ENCODE results near the gene CGNL1.

Gene CGNL1

GRCh38 chr15:57561041-57561711 lies 184.9 kb downstream of the CGNL1 start:
- CTCF ChIA-PET, result interaction anchor here (0.7 to 2.5 kb wide), 14 partner anchors 11 to 621 kb away, joined by 3 to 10 read pairs (median 3); no protein-coding TSS in a partner anchor
- no peak overlapping the region for H3K27ac ChIP-seq (ENCODE audit: insufficient read depth in 1 of 2, low read depth in 1 of 2, low read length in 2 of 2, poor library complexity in 1 of 2, severe bottlenecking in 2 of 2)
- POLR2A ChIA-PET, result interaction anchor here (0.6 kb wide), 1 partner anchor 490 kb away, joined by 3 read pairs; no protein-coding TSS in a partner anchor
- DNase-seq, result peak; percentile 62 to 79 (median 77)
- H3K9me3 ChIP-seq (ENCODE audit: control extremely low read depth in 1 of 5, control insufficient read depth in 4 of 5, insufficient read depth in 2 of 5, low read depth in 1 of 5, low read length in 4 of 5), result peaks cover 0 to 2% (median 0%) of the 10 kb centered on the region in 5 experiments
- H3K27me3 ChIP-seq (replicated peaks in 2 of 5; ENCODE audit: control insufficient read depth in 4 of 5, insufficient read depth in 5 of 5, low read length in 4 of 5), result no peaks in the 10 kb centered on the region
- peak overlapping the region in 3 of 7 experiments; percentile 21 to 40 (median 27) for H3K4me3 ChIP-seq (ENCODE audit: control insufficient read depth in 1 of 7, extremely low read depth in 1 of 7, insufficient read depth in 4 of 7, low read depth in 2 of 7, low read length in 6 of 7)
- no peaks in the 10 kb centered on the region for H3K36me3 ChIP-seq (ENCODE audit: control insufficient read depth in 4 of 4, insufficient read depth in 4 of 4, low read length in 3 of 4)
- 29% methylated on average over 3 of the region's 9 CpGs for WGBS (ENCODE audit: insufficient coverage)
- peaks cover 17 to 45% (median 30%) of the 10 kb centered on the region in 4 experiments for H3K4me1 ChIP-seq (ENCODE audit: control extremely low read depth in 1 of 4, control insufficient read depth in 4 of 4, insufficient read depth in 4 of 4, low read length in 3 of 4)

- no peaks in the 10 kb centered on the region for H3K27me3 ChIP-seq (replicated peaks in 2 of 5; ENCODE audit: control insufficient read depth in 4 of 5, insufficient read depth in 5 of 5, low read length in 4 of 5)
- H3K4me1 ChIP-seq (ENCODE audit: control extremely low read depth in 1 of 4, control insufficient read depth in 4 of 4, insufficient read depth in 4 of 4, low read length in 3 of 4), result peaks cover 17 to 45% (median 30%) of the 10 kb centered on the region in 4 experiments
- ChIA-PET POLR2A (no interaction called here), CTCF (interaction anchor here (1.3 to 1.6 kb wide), 2 partner anchors 48 to 51 kb away, joined by 4 to 5 read pairs; no protein-coding TSS in a partner anchor)
- DNase-seq, result peak in 2 of 3 donors; percentile 59 to 64
- no peak overlapping the region for H3K27ac ChIP-seq (ENCODE audit: insufficient read depth in 1 of 2, low read depth in 1 of 2, low read length in 2 of 2, poor library complexity in 1 of 2, severe bottlenecking in 2 of 2)
- no peaks in the 10 kb centered on the region for H3K36me3 ChIP-seq (ENCODE audit: control insufficient read depth in 4 of 4, insufficient read depth in 4 of 4, low read length in 3 of 4)
- H3K9me3 ChIP-seq (ENCODE audit: control extremely low read depth in 1 of 5, control insufficient read depth in 4 of 5, insufficient read depth in 2 of 5, low read depth in 1 of 5, low read length in 4 of 5), result no peaks in the 10 kb centered on the region
- peak overlapping the region in 1 of 7 experiments; percentile 9 for H3K4me3 ChIP-seq (ENCODE audit: control insufficient read depth in 1 of 7, extremely low read depth in 1 of 7, insufficient read depth in 4 of 7, low read depth in 2 of 7, low read length in 6 of 7)
- WGBS (ENCODE audit: insufficient coverage), result 64% methylated on average over 7 of the region's 11 CpGs
Measured at GRCh38 chr15:57562196-57562769, 186.0 kb downstream of the CGNL1 start.

DNA sequence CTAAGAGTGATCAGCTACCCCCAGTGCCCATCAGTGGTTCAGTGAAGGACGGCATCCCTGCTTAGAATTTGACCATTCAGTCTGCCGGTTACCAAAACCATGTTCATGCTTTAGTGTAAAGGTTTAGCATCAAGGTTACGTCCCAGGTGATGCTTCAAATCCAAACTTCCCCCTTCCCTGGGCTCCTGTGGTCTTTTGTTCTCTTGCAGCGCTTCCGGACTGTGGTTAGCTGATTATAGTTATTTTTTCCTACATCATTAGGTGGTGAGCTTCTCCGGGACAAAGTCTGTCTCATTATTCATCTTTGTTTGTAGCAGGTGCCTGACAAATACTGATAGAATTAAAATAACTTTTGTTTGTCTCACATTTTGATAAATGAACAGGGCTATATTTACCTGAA lies 187.1 kb downstream of the CGNL1 start:
- Histone ChIP-seq H3K27me3 (replicated peaks in 2 of 5; ENCODE audit: control insufficient read depth in 4 of 5, insufficient read depth in 5 of 5, low read length in 4 of 5) (no peaks in the 10 kb centered on the region), H3K9me3 (ENCODE audit: control extremely low read depth in 1 of 5, control insufficient read depth in 4 of 5, insufficient read depth in 2 of 5, low read depth in 1 of 5, low read length in 4 of 5) (no peaks in the 10 kb centered on the region), H3K36me3 (ENCODE audit: control insufficient read depth in 4 of 4, insufficient read depth in 4 of 4, low read length in 3 of 4) (no peaks in the 10 kb centered on the region), H3K4me1 (ENCODE audit: control extremely low read depth in 1 of 4, control insufficient read depth in 4 of 4, insufficient read depth in 4 of 4, low read length in 3 of 4) (peaks cover 17 to 45% (median 30%) of the 10 kb centered on the region in 4 experiments), H3K4me3 (ENCODE audit: control insufficient read depth in 1 of 7, extremely low read depth in 1 of 7, insufficient read depth in 4 of 7, low read depth in 2 of 7, low read length in 6 of 7) (peak overlapping the region in 2 of 7 experiments; percentile 9 to 20), H3K27ac (ENCODE audit: insufficient read depth in 1 of 2, low read depth in 1 of 2, low read length in 2 of 2, poor library complexity in 1 of 2, severe bottlenecking in 2 of 2) (no peak overlapping the region)
- ChIA-PET POLR2A (no interaction called here), CTCF (interaction anchor here (0.7 to 1.6 kb wide), 3 partner anchors 47 to 100 kb away, joined by 3 to 5 read pairs (median 3); no protein-coding TSS in a partner anchor)
- DNase-seq, result peak; percentile 73 to 83 (median 76)
- WGBS (ENCODE audit: insufficient coverage), result 51% methylated on average over 2 of the region's 6 CpGs

DNA sequence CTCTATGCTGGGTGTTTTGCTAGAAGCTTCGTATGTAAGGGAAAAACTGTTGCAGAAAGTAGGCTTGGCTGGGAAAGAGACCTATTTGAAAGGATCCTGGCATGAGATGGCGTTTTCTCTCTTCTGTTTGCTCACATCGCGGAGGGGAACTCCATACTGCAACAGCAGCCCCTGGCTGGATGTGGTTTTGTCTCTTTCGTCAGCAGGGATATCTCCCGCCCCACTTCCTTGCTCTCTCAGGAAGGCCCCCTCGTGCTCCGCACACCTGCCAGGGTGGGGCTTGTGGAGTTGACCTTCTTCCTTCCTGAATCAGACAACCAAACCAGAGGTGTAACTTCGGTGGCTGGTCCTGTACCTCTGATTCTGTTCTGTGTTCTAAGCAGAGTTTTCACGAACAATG lies 189.0 kb downstream of the CGNL1 start:
- peak; percentile 86 to 93 (median 92) for DNase-seq
- H3K27ac ChIP-seq (ENCODE audit: insufficient read depth in 1 of 2, low read depth in 1 of 2, low read length in 2 of 2, poor library complexity in 1 of 2, severe bottlenecking in 2 of 2), result no peak overlapping the region
- H3K4me1 ChIP-seq (ENCODE audit: control extremely low read depth in 1 of 4, control insufficient read depth in 4 of 4, insufficient read depth in 4 of 4, low read length in 3 of 4), result peaks cover 17 to 45% (median 30%) of the 10 kb centered on the region in 4 experiments
- H3K9me3 ChIP-seq (ENCODE audit: control extremely low read depth in 1 of 5, control insufficient read depth in 4 of 5, insufficient read depth in 2 of 5, low read depth in 1 of 5, low read length in 4 of 5), result no peaks in the 10 kb centered on the region
- CTCF ChIA-PET, result interaction anchor here (1.3 kb wide), 1 partner anchor 22 kb away, joined by 3 read pairs; no protein-coding TSS in a partner anchor
- POLR2A ChIA-PET, result no interaction called here
- no peaks in the 10 kb centered on the region for H3K27me3 ChIP-seq (replicated peaks in 2 of 5; ENCODE audit: control insufficient read depth in 4 of 5, insufficient read depth in 5 of 5, low read length in 4 of 5)
- 3% methylated on average over 7 of the region's 10 CpGs for WGBS (ENCODE audit: insufficient coverage)
- H3K4me3 ChIP-seq (ENCODE audit: control insufficient read depth in 1 of 7, extremely low read depth in 1 of 7, insufficient read depth in 4 of 7, low read depth in 2 of 7, low read length in 6 of 7), result peak overlapping the region in 4 of 7 experiments; percentile 24 to 63 (median 46)
- H3K36me3 ChIP-seq (ENCODE audit: control insufficient read depth in 4 of 4, insufficient read depth in 4 of 4, low read length in 3 of 4), result no peaks in the 10 kb centered on the region

- no peaks in the 10 kb centered on the region for H3K36me3 ChIP-seq (ENCODE audit: control insufficient read depth in 4 of 4, insufficient read depth in 4 of 4, low read length in 3 of 4)
- no peak for DNase-seq
- 88% methylated on average over 4 of the region's 4 CpGs for whole genome bisulfite sequencing (ENCODE audit: insufficient coverage)
- H3K4me1 ChIP-seq (ENCODE audit: control extremely low read depth in 1 of 4, control insufficient read depth in 4 of 4, insufficient read depth in 4 of 4, low read length in 3 of 4), result peaks cover 8 to 37% (median 23%) of the 10 kb centered on the region in 4 experiments
- no peaks in the 10 kb centered on the region for H3K27me3 ChIP-seq (replicated peaks in 2 of 5; ENCODE audit: control insufficient read depth in 4 of 5, insufficient read depth in 5 of 5, low read length in 4 of 5)
- POLR2A ChIA-PET, result no interaction called here
- no peaks in the 10 kb centered on the region for H3K9me3 ChIP-seq (ENCODE audit: control extremely low read depth in 1 of 5, control insufficient read depth in 4 of 5, insufficient read depth in 2 of 5, low read depth in 1 of 5, low read length in 4 of 5)
- CTCF ChIA-PET, result interaction anchor here (0.8 kb wide), 1 partner anchor 45 kb away, joined by 3 read pairs; no protein-coding TSS in a partner anchor
- no peak overlapping the region for H3K27ac ChIP-seq (ENCODE audit: insufficient read depth in 1 of 2, low read depth in 1 of 2, low read length in 2 of 2, poor library complexity in 1 of 2, severe bottlenecking in 2 of 2)
- H3K4me3 ChIP-seq (ENCODE audit: control insufficient read depth in 1 of 7, extremely low read depth in 1 of 7, insufficient read depth in 4 of 7, low read depth in 2 of 7, low read length in 6 of 7), result no peak overlapping the region
Measured at GRCh38 chr15:57566834-57567233, 190.5 kb downstream of the CGNL1 start.

DNA sequence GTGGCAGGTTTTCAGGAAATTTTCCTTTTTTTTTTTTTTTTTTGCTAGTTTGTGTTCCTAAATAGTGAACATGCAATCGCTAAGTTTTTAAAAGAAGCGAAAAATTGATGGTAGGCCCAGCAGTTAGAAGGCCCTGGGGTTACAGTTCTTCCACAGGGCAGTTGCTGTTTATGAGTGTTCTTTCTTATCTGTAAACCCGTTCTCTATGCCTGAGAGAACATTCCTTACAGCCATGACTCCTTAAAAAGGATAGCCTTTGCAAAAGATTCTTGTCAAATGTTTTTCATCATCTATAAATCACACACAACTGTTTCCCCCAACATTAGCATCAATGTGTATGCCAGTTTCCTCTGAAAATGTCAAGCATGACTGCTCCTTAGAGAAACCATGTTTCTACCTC lies 191.6 kb downstream of the CGNL1 start:
- ChIA-PET POLR2A (no interaction called here), CTCF (interaction anchor here (0.8 to 1.2 kb wide), 2 partner anchors 22 to 44 kb away, joined by 3 to 4 read pairs; no protein-coding TSS in a partner anchor)
- Histone ChIP-seq H3K4me3 (ENCODE audit: control insufficient read depth in 1 of 7, extremely low read depth in 1 of 7, insufficient read depth in 4 of 7, low read depth in 2 of 7, low read length in 6 of 7) (no peak overlapping the region), H3K9me3 (ENCODE audit: control extremely low read depth in 1 of 5, control insufficient read depth in 4 of 5, insufficient read depth in 2 of 5, low read depth in 1 of 5, low read length in 4 of 5) (no peaks in the 10 kb centered on the region), H3K27ac (ENCODE audit: insufficient read depth in 1 of 2, low read depth in 1 of 2, low read length in 2 of 2, poor library complexity in 1 of 2, severe bottlenecking in 2 of 2) (no peak overlapping the region), H3K27me3 (replicated peaks in 2 of 5; ENCODE audit: control insufficient read depth in 4 of 5, insufficient read depth in 5 of 5, low read length in 4 of 5) (no peaks in the 10 kb centered on the region), H3K4me1 (ENCODE audit: control extremely low read depth in 1 of 4, control insufficient read depth in 4 of 4, insufficient read depth in 4 of 4, low read length in 3 of 4) (peaks cover 6 to 27% (median 18%) of the 10 kb centered on the region in 4 experiments), H3K36me3 (ENCODE audit: control insufficient read depth in 4 of 4, insufficient read depth in 4 of 4, low read length in 3 of 4) (no peaks in the 10 kb centered on the region)
- 100% methylated on average over 1 of the region's 3 CpGs for WGBS (ENCODE audit: insufficient coverage)
- no peak for DNase-seq

DNA sequence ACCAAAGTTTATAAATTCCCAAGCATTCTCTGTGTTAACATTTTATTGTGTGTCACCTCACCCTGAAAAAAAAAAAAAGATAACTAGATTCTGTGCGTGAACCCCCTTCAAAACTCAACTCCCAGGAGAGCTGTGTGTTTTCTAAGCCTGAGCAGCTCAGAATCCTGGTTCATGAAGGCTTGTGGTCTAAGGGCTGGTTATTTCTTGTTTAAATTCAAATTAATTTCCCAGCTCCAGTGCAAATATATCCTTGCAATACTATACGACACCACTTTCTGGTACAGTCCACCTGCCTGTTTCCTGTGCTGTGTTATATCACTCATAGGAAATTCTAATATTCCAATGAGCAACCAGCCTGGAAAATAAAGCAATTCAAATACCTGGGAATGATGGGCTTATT lies 192.0 kb downstream of the CGNL1 start:
- H3K27ac ChIP-seq (ENCODE audit: insufficient read depth in 1 of 2, low read depth in 1 of 2, low read length in 2 of 2, poor library complexity in 1 of 2, severe bottlenecking in 2 of 2), result no peak overlapping the region
- H3K4me3 ChIP-seq (ENCODE audit: control insufficient read depth in 1 of 7, extremely low read depth in 1 of 7, insufficient read depth in 4 of 7, low read depth in 2 of 7, low read length in 6 of 7), result no peak overlapping the region
- CTCF ChIA-PET, result interaction anchor here (1.2 kb wide), 1 partner anchor 23 kb away, joined by 4 read pairs; no protein-coding TSS in a partner anchor
- no peak for DNase-seq
- WGBS (ENCODE audit: insufficient coverage), result 88% methylated on average over 1 of the region's 2 CpGs
- POLR2A ChIA-PET, result no interaction called here
- peaks cover 6 to 22% (median 14%) of the 10 kb centered on the region in 4 experiments for H3K4me1 ChIP-seq (ENCODE audit: control extremely low read depth in 1 of 4, control insufficient read depth in 4 of 4, insufficient read depth in 4 of 4, low read length in 3 of 4)
- H3K9me3 ChIP-seq (ENCODE audit: control extremely low read depth in 1 of 5, control insufficient read depth in 4 of 5, insufficient read depth in 2 of 5, low read depth in 1 of 5, low read length in 4 of 5), result no peaks in the 10 kb centered on the region
- no peaks in the 10 kb centered on the region for H3K27me3 ChIP-seq (replicated peaks in 2 of 5; ENCODE audit: control insufficient read depth in 4 of 5, insufficient read depth in 5 of 5, low read length in 4 of 5)
- H3K36me3 ChIP-seq (ENCODE audit: control insufficient read depth in 4 of 4, insufficient read depth in 4 of 4, low read length in 3 of 4), result no peaks in the 10 kb centered on the region

Measured in common myeloid progenitor, CD34-positive (primary cell).